Keratinocyte (primary cell): ENCODE data around the gene CHCHD10. TPM values are rescaled to one million over a fixed set of nuclear protein-coding genes. Genes with fewer than 3 reads are reported as not detected.

Source experiments
- DNase-seq: peaks from one replicate; pipeline ENCODE4 v3.0.0-alpha.2; 2011; ENCODE audit warnings: low read depth, missing footprints, low spot score
- FAIRE-seq: peaks from 2 replicates; lab custom pipeline; 2011; peaks lifted over from hg19 to GRCh38; lab: Jason Lieb, UNC
- H2AFZ ChIP-seq: 2 replicates; pipeline ENCODE4 v1.6.0; 2012; ENCODE audit warnings: low read length, control low read depth, inconsistent platforms; ENCODE audit not compliant: control insufficient read depth
- H3K27ac ChIP-seq: 2 replicates; pipeline ENCODE4 v1.5.1; 2011; ENCODE audit warnings: low read length; ENCODE audit not compliant: control insufficient read depth, insufficient read depth
- H3K27me3 ChIP-seq: 3 replicates; pipeline ENCODE4 v1.6.0; 2011; ENCODE audit warnings: low read length; ENCODE audit not compliant: control insufficient read depth, insufficient read depth; ENCODE audit errors: extremely low read depth
- H3K36me3 ChIP-seq, 2 experiments: 2 replicates in 1 of 2; 3 replicates in 1 of 2; pipeline ENCODE4 v1.5.1; 2011; ENCODE audit warnings: low read length in 2 of 2, mild to moderate bottlenecking in 1 of 2; ENCODE audit not compliant: control insufficient read depth in 2 of 2, insufficient read depth in 2 of 2; ENCODE audit errors: extremely low read depth in 1 of 2
- H3K4me1 ChIP-seq: 3 replicates; pipeline ENCODE4 v1.5.1; 2011; ENCODE audit warnings: low read length; ENCODE audit not compliant: control insufficient read depth, insufficient read depth; ENCODE audit errors: extremely low read depth
- H3K4me2 ChIP-seq: 3 replicates; pipeline ENCODE4 v1.6.0; 2011; ENCODE audit warnings: low read depth, low read length; ENCODE audit not compliant: control insufficient read depth, insufficient read depth; ENCODE audit errors: extremely low read depth
- H3K4me3 ChIP-seq, 3 experiments: fragments of 200-600 bp in 1 of 3; sonication (generic) in 1 of 3; 2 replicates in 2 of 3; 3 replicates in 1 of 3; pipeline ENCODE4 v1.5.1; 2011 to 2016; ENCODE audit warnings: low read length in 3 of 3, mild to moderate bottlenecking in 3 of 3, control low read depth in 2 of 3, inconsistent platforms in 1 of 3, low read depth in 1 of 3, mixed read lengths in 1 of 3, mixed run types in 1 of 3, moderate library complexity in 1 of 3; ENCODE audit not compliant: control insufficient read depth in 2 of 3, insufficient read depth in 2 of 3; ENCODE audit errors: extremely low read depth in 1 of 3
- H3K79me2 ChIP-seq: 2 replicates; pipeline ENCODE4 v1.6.0; 2012; ENCODE audit warnings: low read length; ENCODE audit not compliant: control insufficient read depth, insufficient read depth
- H3K9ac ChIP-seq: 3 replicates; pipeline ENCODE4 v1.6.0; 2011; ENCODE audit warnings: low read length; ENCODE audit not compliant: control insufficient read depth, insufficient read depth; ENCODE audit errors: extremely low read depth
- H3K9me1 ChIP-seq: 3 replicates; pipeline ENCODE4 v1.6.0; 2011; ENCODE audit warnings: low read length; ENCODE audit not compliant: control insufficient read depth, insufficient read depth; ENCODE audit errors: extremely low read depth
- H3K9me3 ChIP-seq: 2 replicates; pipeline ENCODE4 v1.5.1; 2012; ENCODE audit warnings: low read depth, low read length; ENCODE audit not compliant: control insufficient read depth
- H4K20me1 ChIP-seq: 3 replicates; pipeline ENCODE4 v1.6.0; 2011; ENCODE audit warnings: low read length; ENCODE audit not compliant: control insufficient read depth, insufficient read depth; ENCODE audit errors: extremely low read depth
- EZH2 ChIP-seq: IDR thresholded peaks from one replicate; pipeline ENCODE4 v1.6.1; 2012; ENCODE audit warnings: inconsistent platforms, mild to moderate bottlenecking, low read length, moderate library complexity
- dilution Hi-C: fragments of 300-500 bp; cut with MboI; formaldehyde crosslinking; loops from one replicate; pipeline ENCODE4 v1.7.0; 2020; ENCODE audit warnings: low sequenced_read_pairs; ENCODE audit not compliant: extremely low pct_ligation_motif_present
- polyA plus RNA-seq, 5 experiments: library from polyadenylated mRNA; depleted of rRNA in 3 of 5; stranded (reverse) in 3 of 5; stranded (forward) in 1 of 5; unstranded in 1 of 5; fragments of >200 nt; gene quantifications; 1 replicate in 1 of 5; 2 replicates in 3 of 5; 3 replicates in 1 of 5; pipeline versions ENCODE4 v1.2.1 to v1.2.3, GENCODE V29; 2011 to 2012; ENCODE audit warnings: missing spikeins in 2 of 5, low read depth in 1 of 5, low replicate concordance in 1 of 5
- TF ChIP-seq, protein P1 (sequence below), 3 experiments: IDR thresholded peaks in 1 of 3; conservative IDR thresholded peaks in 1 of 3; optimal IDR thresholded peaks in 1 of 3; 2 replicates in 2 of 3; 3 replicates in 1 of 3; pipeline versions ENCODE3 to v1.5.1; 2011; ENCODE audit warnings: low read length in 3 of 3, mild to moderate bottlenecking in 3 of 3, moderate library complexity in 2 of 3, control low read depth in 1 of 3, inconsistent platforms in 1 of 3; ENCODE audit not compliant: insufficient read depth in 2 of 3; ENCODE audit errors: extremely low read depth in 1 of 3

Gene CHCHD10
- polyA plus RNA-seq, 1 donor (not counting 4 experiments of a cell fraction or from before 2014, with no cell fraction given) = 10.4 TPM

DNA sequence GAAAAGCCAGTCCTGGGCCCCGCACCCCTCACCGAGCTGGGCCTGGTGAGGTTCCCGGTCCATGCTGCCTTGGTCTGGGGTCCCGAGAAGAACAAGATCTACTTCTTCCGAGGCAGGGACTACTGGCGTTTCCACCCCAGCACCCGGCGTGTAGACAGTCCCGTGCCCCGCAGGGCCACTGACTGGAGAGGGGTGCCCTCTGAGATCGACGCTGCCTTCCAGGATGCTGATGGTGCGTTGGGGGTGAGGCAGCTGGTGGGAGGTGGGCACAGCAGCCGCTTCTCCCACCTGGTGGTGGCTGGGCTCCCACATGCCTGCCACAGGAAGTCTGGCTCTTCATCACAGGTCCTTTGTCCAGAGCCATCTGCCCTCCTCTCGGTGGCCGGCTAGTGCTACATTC lies 14.5 kb upstream of the CHCHD10 start:
- no peaks in the 10 kb centered on the region for H3K9me1 ChIP-seq
- H3K4me3 ChIP-seq = no peak overlapping the region
- H3K9ac ChIP-seq = no peak overlapping the region
- H3K9me3 ChIP-seq = no peaks in the 10 kb centered on the region
- dilution Hi-C loops = no loop called here
- no peaks in the 10 kb centered on the region for H4K20me1 ChIP-seq
- no peaks in the 10 kb centered on the region for H3K27me3 ChIP-seq
- peaks cover 22% of the 10 kb centered on the region for H3K4me1 ChIP-seq
- no peak for DNase-seq
- peak overlapping the region; percentile 37 for H3K4me2 ChIP-seq
- H3K27ac ChIP-seq = no peak overlapping the region
- no peaks in the 10 kb centered on the region for H3K36me3 ChIP-seq
- no peak overlapping the region for H2AFZ ChIP-seq
- FAIRE-seq = no peak
- TF ChIP-seq EZH2 = no peak
- TF ChIP-seq, protein P1, sequence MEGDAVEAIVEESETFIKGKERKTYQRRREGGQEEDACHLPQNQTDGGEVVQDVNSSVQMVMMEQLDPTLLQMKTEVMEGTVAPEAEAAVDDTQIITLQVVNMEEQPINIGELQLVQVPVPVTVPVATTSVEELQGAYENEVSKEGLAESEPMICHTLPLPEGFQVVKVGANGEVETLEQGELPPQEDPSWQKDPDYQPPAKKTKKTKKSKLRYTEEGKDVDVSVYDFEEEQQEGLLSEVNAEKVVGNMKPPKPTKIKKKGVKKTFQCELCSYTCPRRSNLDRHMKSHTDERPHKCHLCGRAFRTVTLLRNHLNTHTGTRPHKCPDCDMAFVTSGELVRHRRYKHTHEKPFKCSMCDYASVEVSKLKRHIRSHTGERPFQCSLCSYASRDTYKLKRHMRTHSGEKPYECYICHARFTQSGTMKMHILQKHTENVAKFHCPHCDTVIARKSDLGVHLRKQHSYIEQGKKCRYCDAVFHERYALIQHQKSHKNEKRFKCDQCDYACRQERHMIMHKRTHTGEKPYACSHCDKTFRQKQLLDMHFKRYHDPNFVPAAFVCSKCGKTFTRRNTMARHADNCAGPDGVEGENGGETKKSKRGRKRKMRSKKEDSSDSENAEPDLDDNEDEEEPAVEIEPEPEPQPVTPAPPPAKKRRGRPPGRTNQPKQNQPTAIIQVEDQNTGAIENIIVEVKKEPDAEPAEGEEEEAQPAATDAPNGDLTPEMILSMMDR (optimal IDR thresholded peaks at IDR 0.05 in 1 of 3, IDR thresholded peaks at IDR 0.05 in 1 of 3, conservative IDR thresholded peaks at IDR 0.05 in 1 of 3; ENCODE audit: extremely low read depth in 1 of 3, insufficient read depth in 2 of 3, low read length in 3 of 3) = no peak
- H3K79me2 ChIP-seq = no peaks in the 10 kb centered on the region

DNA sequence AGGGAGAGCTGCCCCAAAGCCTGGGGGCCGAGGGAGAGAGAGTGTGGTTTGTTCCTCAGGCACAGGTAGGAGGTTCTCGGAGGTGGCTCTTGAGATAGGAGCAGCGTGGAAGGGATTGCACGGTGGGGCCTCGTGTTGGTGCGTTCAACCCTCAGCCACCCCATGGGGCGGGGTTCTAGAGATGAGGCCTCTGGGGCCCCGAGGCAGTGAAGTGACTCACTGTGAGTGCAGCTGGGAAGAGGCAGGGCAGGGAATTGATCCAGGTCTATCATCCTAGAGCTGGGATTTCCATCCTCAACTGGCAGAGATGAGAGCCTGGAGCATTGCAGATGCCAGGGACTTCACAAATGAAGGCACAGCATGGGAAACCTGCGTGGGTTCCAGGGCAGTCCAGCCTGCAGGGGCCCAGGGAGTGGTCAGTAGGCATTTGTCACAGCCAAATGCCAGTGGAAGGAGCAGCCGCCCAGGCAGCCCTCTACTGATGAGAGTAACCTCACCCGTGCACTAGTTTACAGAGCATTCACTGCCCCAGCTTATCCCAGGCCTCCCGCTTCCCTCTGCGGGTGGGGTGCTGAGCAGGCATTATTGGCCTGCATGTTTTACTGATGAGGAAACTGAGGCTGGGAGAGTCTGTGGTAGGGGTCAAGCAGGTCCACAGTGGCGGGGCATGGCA lies 13.9 kb upstream of the CHCHD10 start:
- DNase-seq (peak; percentile 70), FAIRE-seq (peak; percentile 90)
- Histone ChIP-seq H3K36me3 (no peaks in the 10 kb centered on the region), H3K9ac (no peak overlapping the region), H3K9me1 (no peaks in the 10 kb centered on the region), H4K20me1 (no peaks in the 10 kb centered on the region), H3K4me3 (peak overlapping the region in 1 of 3 experiments; percentile 5), H2AFZ (peak overlapping the region; percentile 87), H3K4me1 (peaks cover 21% of the 10 kb centered on the region), H3K27ac (peak overlapping the region; percentile 6), H3K4me2 (peak overlapping the region; percentile 37), H3K79me2 (no peaks in the 10 kb centered on the region), H3K27me3 (no peaks in the 10 kb centered on the region), H3K9me3 (no peaks in the 10 kb centered on the region)
- no peak for TF ChIP-seq EZH2
- TF ChIP-seq, protein P1 (optimal IDR thresholded peaks at IDR 0.05 in 1 of 3, IDR thresholded peaks at IDR 0.05 in 1 of 3, conservative IDR thresholded peaks at IDR 0.05 in 1 of 3; ENCODE audit: extremely low read depth in 1 of 3, insufficient read depth in 2 of 3, low read length in 3 of 3) = no peak
- dilution Hi-C loops = no loop called here
